Panc1 (cell line): ENCODE measurements around the gene DCAF17. TPM values are rescaled to one million over a fixed set of nuclear protein-coding genes. Genes with fewer than 3 reads are reported as not detected.

Experiments used
- ATAC-seq: fragments of 200-7000 bp; cut with Tn5 transposase; 2 replicates; pipeline ENCODE4 v1.9.1; 2020; ENCODE audit warnings: mild to moderate bottlenecking, moderate library complexity
- BruUV-seq: library from RNA; stranded (reverse); fragments of 400-500 nt; replicated peaks from 2 replicates; lab custom pipeline; 2021; lab: Mats Ljungman, UMichigan
- CTCF ChIA-PET: fragments of 300-600 bp; sonication (Branson Sonifier 250); formaldehyde crosslinking; loops from one replicate; lab custom pipeline; 2022; ENCODE audit warnings: antibody characterized with exemption; lab: Charles Lee
- POLR2A ChIA-PET: fragments of 300-600 bp; sonication (Branson Sonifier 250); formaldehyde crosslinking; loops from one replicate; lab custom pipeline; 2022; ENCODE audit warnings: antibody characterized with exemption; lab: Charles Lee
- DNase-seq: peaks from one replicate; pipeline ENCODE4 v3.0.0-alpha.2; 2010; ENCODE audit warnings: low read depth, low spot score
- H3K27ac ChIP-seq: 2 replicates; pipeline ENCODE4 v1.5.1; 2011; ENCODE audit warnings: mild to moderate bottlenecking, low read length, inconsistent platforms
- H3K27me3 ChIP-seq: fragments of 200-500 bp; sonication (Bioruptor generic); 2 replicates; pipeline ENCODE4 v1.6.0; 2014; ENCODE audit warnings: low read length, inconsistent platforms; ENCODE audit not compliant: control insufficient read depth, insufficient read depth
- H3K36me3 ChIP-seq: fragments of 200-500 bp; sonication (Bioruptor generic); 2 replicates; pipeline ENCODE4 v1.5.1; 2014; ENCODE audit warnings: inconsistent platforms, mild to moderate bottlenecking, low read length, moderate library complexity; ENCODE audit not compliant: control insufficient read depth, insufficient read depth
- H3K4me1 ChIP-seq: 2 replicates; pipeline ENCODE4 v1.5.1; 2011; ENCODE audit warnings: inconsistent platforms, mild to moderate bottlenecking, low read length, moderate library complexity; ENCODE audit not compliant: control insufficient read depth, insufficient read depth
- H3K4me3 ChIP-seq, 2 experiments: 2 replicates each; pipeline ENCODE4 v1.5.1; 2011 to 2012; ENCODE audit warnings: low read depth in 2 of 2, low read length in 2 of 2, mild to moderate bottlenecking in 2 of 2, inconsistent platforms in 1 of 2, moderate library complexity in 1 of 2
- H3K9me3 ChIP-seq: fragments of 200-500 bp; sonication (Bioruptor generic); 2 replicates; pipeline ENCODE4 v1.5.1; 2014; ENCODE audit warnings: low read depth, mild to moderate bottlenecking, inconsistent platforms, low read length, moderate library complexity; ENCODE audit not compliant: control insufficient read depth, insufficient read depth
- POLR2AphosphoS5 ChIP-seq: IDR thresholded peaks from 2 replicates; pipeline ENCODE4 v1.6.1; 2012; ENCODE audit warnings: mild to moderate bottlenecking, low read depth, low read length, moderate library complexity
- SIN3A ChIP-seq: IDR thresholded peaks from 2 replicates; pipeline ENCODE4 v1.6.1; 2012; ENCODE audit warnings: low read depth, mild to moderate bottlenecking, low read length, moderate library complexity, borderline replicate concordance; ENCODE audit not compliant: insufficient read depth
- TCF7L2 ChIP-seq: IDR thresholded peaks from 2 replicates; pipeline ENCODE4 v1.6.1; 2011; ENCODE audit warnings: mild to moderate bottlenecking, low read depth, low read length, inconsistent platforms
- in situ Hi-C: cut with HindIII; loops from 2 replicates; pipeline ENCODE4 v1.10.0; 2016; ENCODE audit warnings: low sequenced_read_pairs, low pct_unique_long_range_greater_than_20kb
- intact Hi-C: fragments of 100-400 bp; cut with micrococcal nuclease; formaldehyde crosslinking; loops from one replicate; pipeline ENCODE4 v1.10.0; 2022; ENCODE audit not compliant: unreplicated experiment
- total RNA-seq: library from RNA; stranded (reverse); gene quantifications from one replicate; pipeline ENCODE4 v1.2.1, GENCODE V29; 2021; ENCODE audit not compliant: unreplicated experiment
- TF ChIP-seq, protein P1 (sequence below): fragments of 450-650 bp; IDR thresholded peaks from 2 replicates; pipeline ENCODE4 v1.5.1; 2017; ENCODE audit warnings: mild to moderate bottlenecking
- TF ChIP-seq, protein P2 (sequence below), 2 experiments: IDR thresholded peaks; 2 replicates each; pipeline ENCODE4 v1.6.1; 2011 to 2012; ENCODE audit warnings: low read depth in 2 of 2, control low read depth in 1 of 2, low read length in 1 of 2, mild to moderate bottlenecking in 1 of 2, moderate library complexity in 1 of 2; ENCODE audit not compliant: insufficient read depth in 1 of 2

DCAF17 gene
- total RNA-seq, 1 experiment from 2014 or later, result 19.0 TPM

DNA sequence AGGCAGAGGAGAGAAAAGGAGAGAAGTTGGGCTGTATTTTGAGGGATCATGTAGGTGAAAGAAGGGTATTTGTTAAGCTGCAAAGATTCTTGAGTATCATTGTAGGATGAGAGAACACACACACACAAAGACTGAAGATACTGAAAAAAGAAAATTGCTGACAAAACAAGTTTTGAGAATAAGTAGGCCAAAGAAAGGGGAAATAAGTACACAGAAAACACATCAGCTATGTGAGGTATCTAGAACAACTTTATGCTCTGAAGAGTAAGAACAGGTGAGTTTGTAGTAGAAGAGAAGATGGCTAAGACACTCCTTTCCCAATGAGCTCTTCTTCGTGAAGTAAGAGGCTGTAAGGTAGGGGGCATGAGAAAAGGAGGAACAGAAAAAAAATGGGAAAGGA is 28.5 kb upstream of the DCAF17 start:
- Histone ChIP-seq H3K4me3 (no peak overlapping the region), H3K9me3 (peaks cover 10% of the 10 kb centered on the region; the same call in 1 of the 2 replicates), H3K27me3 (no peaks in the 10 kb centered on the region), H3K4me1 (peaks cover 8% of the 10 kb centered on the region; the same call in 1 of the 2 replicates), H3K27ac (no peak overlapping the region), H3K36me3 (no peaks in the 10 kb centered on the region)
- POLR2A ChIA-PET, result interaction anchor here (0.6 kb wide), 1 partner anchor 9 kb away, joined by 3 read pairs; no protein-coding TSS in a partner anchor
- DNase-seq (no peak), ATAC-seq (no peak)
- in situ Hi-C loops (no loop called here), intact Hi-C loops (no loop called here)
- CTCF ChIA-PET, result no interaction called here
- BruUV-seq, result no TSS peak
- TF ChIP-seq POLR2AphosphoS5, result no peak
- TF ChIP-seq TCF7L2, result no peak

DNA sequence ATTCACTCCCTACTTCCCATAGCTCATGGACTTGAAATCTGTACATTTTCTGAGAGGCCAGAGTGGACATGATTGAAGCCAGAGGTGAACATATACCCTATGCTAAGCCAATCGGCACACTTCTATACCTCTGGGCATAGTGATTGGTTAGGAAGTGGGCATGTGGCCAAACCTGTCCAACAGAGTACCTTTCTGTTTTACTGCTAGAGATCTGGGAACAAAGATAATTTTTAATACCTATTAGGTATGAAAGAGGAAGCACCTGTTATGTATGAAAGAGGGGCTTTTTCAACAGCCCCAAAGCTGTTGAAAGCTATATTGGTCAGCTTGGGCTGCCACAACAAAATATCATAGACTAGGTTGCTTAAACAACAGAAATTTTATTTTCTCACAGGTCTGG is 28.0 kb upstream of the DCAF17 start:
- Histone ChIP-seq H3K36me3 (no peaks in the 10 kb centered on the region), H3K27me3 (no peaks in the 10 kb centered on the region), H3K4me3 (no peak overlapping the region), H3K27ac (no peak overlapping the region), H3K9me3 (peaks cover 10% of the 10 kb centered on the region; the same call in 1 of the 2 replicates), H3K4me1 (peaks cover 9% of the 10 kb centered on the region; the same call in 1 of the 2 replicates)
- intact Hi-C loops, result no loop called here
- no peak for ATAC-seq
- DNase-seq, result no peak
- CTCF ChIA-PET, result no interaction called here
- TF ChIP-seq POLR2AphosphoS5 (no peak), SIN3A (no peak), TCF7L2 (no peak)
- TF ChIP-seq, protein P1, sequence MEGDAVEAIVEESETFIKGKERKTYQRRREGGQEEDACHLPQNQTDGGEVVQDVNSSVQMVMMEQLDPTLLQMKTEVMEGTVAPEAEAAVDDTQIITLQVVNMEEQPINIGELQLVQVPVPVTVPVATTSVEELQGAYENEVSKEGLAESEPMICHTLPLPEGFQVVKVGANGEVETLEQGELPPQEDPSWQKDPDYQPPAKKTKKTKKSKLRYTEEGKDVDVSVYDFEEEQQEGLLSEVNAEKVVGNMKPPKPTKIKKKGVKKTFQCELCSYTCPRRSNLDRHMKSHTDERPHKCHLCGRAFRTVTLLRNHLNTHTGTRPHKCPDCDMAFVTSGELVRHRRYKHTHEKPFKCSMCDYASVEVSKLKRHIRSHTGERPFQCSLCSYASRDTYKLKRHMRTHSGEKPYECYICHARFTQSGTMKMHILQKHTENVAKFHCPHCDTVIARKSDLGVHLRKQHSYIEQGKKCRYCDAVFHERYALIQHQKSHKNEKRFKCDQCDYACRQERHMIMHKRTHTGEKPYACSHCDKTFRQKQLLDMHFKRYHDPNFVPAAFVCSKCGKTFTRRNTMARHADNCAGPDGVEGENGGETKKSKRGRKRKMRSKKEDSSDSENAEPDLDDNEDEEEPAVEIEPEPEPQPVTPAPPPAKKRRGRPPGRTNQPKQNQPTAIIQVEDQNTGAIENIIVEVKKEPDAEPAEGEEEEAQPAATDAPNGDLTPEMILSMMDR, result no peak
- TF ChIP-seq, protein P2, sequence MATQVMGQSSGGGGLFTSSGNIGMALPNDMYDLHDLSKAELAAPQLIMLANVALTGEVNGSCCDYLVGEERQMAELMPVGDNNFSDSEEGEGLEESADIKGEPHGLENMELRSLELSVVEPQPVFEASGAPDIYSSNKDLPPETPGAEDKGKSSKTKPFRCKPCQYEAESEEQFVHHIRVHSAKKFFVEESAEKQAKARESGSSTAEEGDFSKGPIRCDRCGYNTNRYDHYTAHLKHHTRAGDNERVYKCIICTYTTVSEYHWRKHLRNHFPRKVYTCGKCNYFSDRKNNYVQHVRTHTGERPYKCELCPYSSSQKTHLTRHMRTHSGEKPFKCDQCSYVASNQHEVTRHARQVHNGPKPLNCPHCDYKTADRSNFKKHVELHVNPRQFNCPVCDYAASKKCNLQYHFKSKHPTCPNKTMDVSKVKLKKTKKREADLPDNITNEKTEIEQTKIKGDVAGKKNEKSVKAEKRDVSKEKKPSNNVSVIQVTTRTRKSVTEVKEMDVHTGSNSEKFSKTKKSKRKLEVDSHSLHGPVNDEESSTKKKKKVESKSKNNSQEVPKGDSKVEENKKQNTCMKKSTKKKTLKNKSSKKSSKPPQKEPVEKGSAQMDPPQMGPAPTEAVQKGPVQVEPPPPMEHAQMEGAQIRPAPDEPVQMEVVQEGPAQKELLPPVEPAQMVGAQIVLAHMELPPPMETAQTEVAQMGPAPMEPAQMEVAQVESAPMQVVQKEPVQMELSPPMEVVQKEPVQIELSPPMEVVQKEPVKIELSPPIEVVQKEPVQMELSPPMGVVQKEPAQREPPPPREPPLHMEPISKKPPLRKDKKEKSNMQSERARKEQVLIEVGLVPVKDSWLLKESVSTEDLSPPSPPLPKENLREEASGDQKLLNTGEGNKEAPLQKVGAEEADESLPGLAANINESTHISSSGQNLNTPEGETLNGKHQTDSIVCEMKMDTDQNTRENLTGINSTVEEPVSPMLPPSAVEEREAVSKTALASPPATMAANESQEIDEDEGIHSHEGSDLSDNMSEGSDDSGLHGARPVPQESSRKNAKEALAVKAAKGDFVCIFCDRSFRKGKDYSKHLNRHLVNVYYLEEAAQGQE (IDR thresholded peaks at IDR 0.05; ENCODE audit: insufficient read depth in 1 of 2, low read depth in 2 of 2, low read length in 1 of 2), result no peak
- in situ Hi-C loops, result no loop called here
- POLR2A ChIA-PET, result no interaction called here
- no TSS peak for BruUV-seq

DNA sequence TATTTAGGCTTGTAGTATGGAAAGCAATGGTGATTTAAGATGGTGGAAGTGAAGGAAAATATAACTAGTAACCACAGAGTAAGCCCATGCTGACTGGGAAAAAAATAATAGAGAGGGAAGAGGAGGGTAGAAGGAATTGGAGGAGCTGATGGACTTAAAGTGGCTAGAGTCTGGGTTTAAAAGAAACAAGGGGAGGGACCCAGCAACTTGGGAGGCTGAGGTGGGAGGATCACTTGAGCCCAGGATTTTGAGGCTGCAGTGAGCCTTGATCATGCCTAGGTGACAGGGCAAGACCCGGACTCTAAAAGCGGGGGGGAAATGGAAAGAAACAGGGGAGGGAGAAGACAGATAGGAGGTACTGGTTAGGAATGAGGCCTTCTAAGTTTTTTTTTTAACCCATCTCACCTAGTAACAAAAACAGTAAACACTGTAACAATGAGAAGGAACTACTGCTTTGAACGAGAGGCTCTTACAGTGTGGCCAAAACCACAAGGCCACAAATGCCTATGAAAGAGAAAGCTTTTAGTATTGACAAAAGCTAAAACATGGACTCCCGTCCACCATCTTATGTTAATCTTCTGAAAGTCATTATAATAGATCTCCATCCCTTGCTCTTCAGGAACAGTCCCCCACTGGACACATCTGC is 26.9 kb upstream of the DCAF17 start:
- no TSS peak for BruUV-seq
- no peak for DNase-seq
- Histone ChIP-seq H3K36me3 (no peaks in the 10 kb centered on the region), H3K9me3 (peaks cover 5% of the 10 kb centered on the region; the same call in 1 of the 2 replicates), H3K27me3 (no peaks in the 10 kb centered on the region), H3K4me3 (no peak overlapping the region), H3K27ac (no peak overlapping the region), H3K4me1 (peaks cover 9% of the 10 kb centered on the region; the same call in 1 of the 2 replicates)
- intact Hi-C loops, result no loop called here
- TF ChIP-seq, protein P2 (IDR thresholded peaks at IDR 0.05; ENCODE audit: insufficient read depth in 1 of 2, low read depth in 2 of 2, low read length in 1 of 2), result no peak
- TF ChIP-seq TCF7L2 (no peak), POLR2AphosphoS5 (no peak), SIN3A (no peak)
- TF ChIP-seq, protein P1, result no peak
- ChIA-PET POLR2A (no interaction called here), CTCF (no interaction called here)
- in situ Hi-C loops, result no loop called here
- no peak for ATAC-seq
